HG03442 (cell line): ENCODE results near the gene LRRC74A.

Experiments used
- ATAC-seq: cut with Tn5 transposase; IDR thresholded peaks from one replicate; pipeline ENCODE4 v1.9.1; 2021; ENCODE audit warnings: mild to moderate bottlenecking, moderate library complexity; ENCODE audit not compliant: unreplicated experiment

Gene LRRC74A

GRCh38 chr14:76808990-76809389 lies 17.2 kb upstream of the LRRC74A start:
- ATAC-seq, result no peak

GRCh38 chr14:76810525-76810924 lies 15.7 kb upstream of the LRRC74A start:
- ATAC-seq, result no peak

GRCh38 chr14:76810953-76811400 lies 15.2 kb upstream of the LRRC74A start:
- ATAC-seq, result no peak

- ATAC-seq, result no peak
These were observed 14.6 kb upstream of the LRRC74A start for GRCh38 chr14:76811561-76811960.

- no peak for ATAC-seq
These were observed 14.2 kb upstream of the LRRC74A start for GRCh38 chr14:76812093-76812421.

- ATAC-seq, result peak; percentile 76
These were observed 13.5 kb upstream of the LRRC74A start, which contains the start of gene ANGEL1 for GRCh38 chr14:76812422-76813383. Gene ANGEL1 (minus strand): TSS chr14:76812882. CDS start chr14:76812827, 55 bp downstream.

GRCh38 chr14:76814726-76815645 lies 11.2 kb upstream of the LRRC74A start:
- no peak for ATAC-seq

- no peak for ATAC-seq
These were observed 5.5 kb upstream of the LRRC74A start for GRCh38 chr14:76820700-76821099.

GRCh38 chr14:76827696-76828296 lies 1.6 kb downstream of the LRRC74A start:
- ATAC-seq, result no peak

GRCh38 chr14:76828339-76829012 lies 2.3 kb downstream of the LRRC74A start:
- ATAC-seq, result no peak

GRCh38 chr14:76829013-76829365 lies 2.8 kb downstream of the LRRC74A start:
- no peak for ATAC-seq

GRCh38 chr14:76829650-76830421 lies 3.6 kb downstream of the LRRC74A start:
- ATAC-seq, result no peak

- no peak for ATAC-seq
These were observed 4.3 kb downstream of the LRRC74A start for GRCh38 chr14:76830556-76830955.

GRCh38 chr14:76832503-76832988 lies 6.3 kb downstream of the LRRC74A start:
- ATAC-seq, result no peak

GRCh38 chr14:76833011-76833410 lies 6.8 kb downstream of the LRRC74A start:
- no peak for ATAC-seq

- ATAC-seq, result no peak
These were observed 8.0 kb downstream of the LRRC74A start for GRCh38 chr14:76834241-76834661.

GRCh38 chr14:76836029-76836630 lies 9.9 kb downstream of the LRRC74A start:
- ATAC-seq, result no peak

- ATAC-seq, result no peak
These were observed 11.3 kb downstream of the LRRC74A start for GRCh38 chr14:76837524-76837923.

GRCh38 chr14:76842414-76842813 lies 16.2 kb downstream of the LRRC74A start:
- no peak for ATAC-seq
